Type B pancreatic cell (in vitro differentiated cells): Measurements from ENCODE around the gene ZNF394. TPM values are rescaled to one million over a fixed set of nuclear protein-coding genes. Genes with fewer than 3 reads are reported as not detected.

ENCODE experiments used
- DNase-seq: peaks from one replicate; pipeline ENCODE4 v3.0.0; 2021; ENCODE audit warnings: mixed read lengths; ENCODE audit not compliant: unreplicated experiment; ENCODE audit errors: extremely low spot score
- H3K27ac Mint-ChIP-seq: 2 replicates; pipeline ENCODE4 v1.8.0; 2021; ENCODE audit warnings: mild to moderate bottlenecking, mixed read lengths
- H3K27me3 Mint-ChIP-seq: 2 replicates; pipeline ENCODE4 v1.8.0; 2021; ENCODE audit warnings: mixed read lengths
- H3K36me3 Mint-ChIP-seq: 2 replicates; pipeline ENCODE4 v1.8.0; 2021; ENCODE audit warnings: mixed read lengths
- H3K4me1 Mint-ChIP-seq: one replicate; pipeline ENCODE4 v1.8.0; 2021; ENCODE audit warnings: mixed read lengths; ENCODE audit not compliant: unreplicated experiment
- H3K4me3 Mint-ChIP-seq: 2 replicates; pipeline ENCODE4 v1.8.0; 2021; ENCODE audit warnings: mild to moderate bottlenecking, mixed read lengths
- H3K9me3 Mint-ChIP-seq: 2 replicates; pipeline ENCODE4 v1.8.0; 2021; ENCODE audit warnings: mixed read lengths
- total RNA-seq: library from RNA; stranded (reverse); gene quantifications from 2 replicates; pipeline ENCODE4 v1.2.1, GENCODE V29; 2021; ENCODE audit warnings: low replicate concordance
- TF ChIP-seq, protein P1 (sequence below): fragments of 200-600 bp; sonication (generic); conservative IDR thresholded peaks from 2 replicates; pipeline ENCODE4 v1.5.0; 2021; ENCODE audit warnings: antibody characterized with exemption, mild to moderate bottlenecking

Gene ZNF394
- total RNA-seq, 1 donor from 2014 or later = 24.3 TPM

DNA sequence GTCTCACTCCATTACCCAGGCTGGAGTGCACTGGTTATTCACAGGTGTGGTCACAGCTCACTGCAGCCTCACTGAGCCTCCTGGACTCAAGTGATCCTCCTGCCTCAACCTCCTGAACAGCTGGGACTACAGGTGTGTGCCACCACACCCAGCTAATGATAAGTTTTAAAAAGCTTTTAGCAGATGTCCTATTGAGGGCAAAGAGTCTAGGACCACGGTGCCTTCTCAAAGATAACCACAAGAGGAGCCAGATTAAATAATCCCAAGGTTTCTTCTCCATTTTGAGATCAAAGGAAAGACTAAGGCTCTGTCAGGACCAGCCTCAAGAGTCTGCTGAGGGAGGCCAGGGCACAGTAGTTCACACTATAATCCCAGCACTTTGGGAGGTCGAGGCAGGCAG is 38.9 kb downstream of the ZNF394 start:
- Mint-ChIP-seq H3K4me3 (no peak overlapping the region), H3K27ac (no peak overlapping the region), H3K9me3 (no peaks in the 10 kb centered on the region), H3K4me1 (peaks cover 23% of the 10 kb centered on the region), H3K27me3 (peaks cover 3% of the 10 kb centered on the region), H3K36me3 (peaks cover 37% of the 10 kb centered on the region)
- TF ChIP-seq, protein P1, sequence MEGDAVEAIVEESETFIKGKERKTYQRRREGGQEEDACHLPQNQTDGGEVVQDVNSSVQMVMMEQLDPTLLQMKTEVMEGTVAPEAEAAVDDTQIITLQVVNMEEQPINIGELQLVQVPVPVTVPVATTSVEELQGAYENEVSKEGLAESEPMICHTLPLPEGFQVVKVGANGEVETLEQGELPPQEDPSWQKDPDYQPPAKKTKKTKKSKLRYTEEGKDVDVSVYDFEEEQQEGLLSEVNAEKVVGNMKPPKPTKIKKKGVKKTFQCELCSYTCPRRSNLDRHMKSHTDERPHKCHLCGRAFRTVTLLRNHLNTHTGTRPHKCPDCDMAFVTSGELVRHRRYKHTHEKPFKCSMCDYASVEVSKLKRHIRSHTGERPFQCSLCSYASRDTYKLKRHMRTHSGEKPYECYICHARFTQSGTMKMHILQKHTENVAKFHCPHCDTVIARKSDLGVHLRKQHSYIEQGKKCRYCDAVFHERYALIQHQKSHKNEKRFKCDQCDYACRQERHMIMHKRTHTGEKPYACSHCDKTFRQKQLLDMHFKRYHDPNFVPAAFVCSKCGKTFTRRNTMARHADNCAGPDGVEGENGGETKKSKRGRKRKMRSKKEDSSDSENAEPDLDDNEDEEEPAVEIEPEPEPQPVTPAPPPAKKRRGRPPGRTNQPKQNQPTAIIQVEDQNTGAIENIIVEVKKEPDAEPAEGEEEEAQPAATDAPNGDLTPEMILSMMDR = peak; percentile 44
- no peak for DNase-seq

DNA sequence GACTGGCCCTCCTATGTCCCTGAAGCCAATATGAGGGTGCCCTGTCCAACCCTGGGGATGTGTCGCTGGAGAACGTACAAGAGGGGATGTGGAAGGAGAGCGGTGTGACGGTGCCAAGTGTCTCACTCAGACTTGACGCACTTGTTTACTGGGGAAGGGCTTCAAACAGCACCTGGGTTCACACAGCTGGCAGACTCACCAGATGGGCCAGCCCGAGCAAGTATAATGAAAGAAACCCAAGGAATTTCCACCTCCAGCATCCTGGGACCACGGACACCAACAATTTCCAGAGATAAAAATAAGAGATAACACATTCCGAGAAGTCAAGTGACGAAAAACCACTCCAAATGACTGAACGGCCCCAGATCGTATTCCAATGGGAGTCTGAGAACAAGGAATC is 39.4 kb downstream of the ZNF394 start:
- Mint-ChIP-seq H3K27me3 (no peaks in the 10 kb centered on the region), H3K4me3 (peak overlapping the region; percentile 53), H3K4me1 (peaks cover 18% of the 10 kb centered on the region), H3K27ac (peak overlapping the region; percentile 72), H3K36me3 (peaks cover 33% of the 10 kb centered on the region), H3K9me3 (no peaks in the 10 kb centered on the region)
- no peak for DNase-seq
- TF ChIP-seq, protein P1 = no peak

DNA sequence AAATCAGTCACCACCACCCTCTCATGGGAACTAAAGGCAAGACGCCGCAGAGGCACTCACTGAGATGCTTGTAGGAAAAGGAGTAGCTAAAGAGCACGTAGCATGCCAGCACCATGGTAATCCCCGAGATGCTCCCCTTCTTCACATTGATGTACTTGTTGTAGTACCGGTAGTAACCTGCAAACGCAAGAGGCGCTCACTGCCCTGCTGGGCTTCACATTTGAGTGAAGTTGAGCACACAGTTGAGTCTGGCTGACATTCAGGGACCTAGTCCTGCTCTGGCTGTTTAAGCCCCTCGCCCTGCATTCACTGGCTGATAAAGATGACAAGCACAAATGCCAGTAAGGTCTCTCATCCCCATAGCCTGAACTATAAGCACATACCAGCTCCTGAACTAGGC is 41.0 kb downstream of the ZNF394 start:
- Mint-ChIP-seq H3K27ac (peak overlapping the region; percentile 46), H3K9me3 (no peaks in the 10 kb centered on the region), H3K4me1 (peaks cover 12% of the 10 kb centered on the region), H3K36me3 (peaks cover 28% of the 10 kb centered on the region), H3K27me3 (no peaks in the 10 kb centered on the region), H3K4me3 (no peak overlapping the region)
- no peak for DNase-seq
- TF ChIP-seq, protein P1 = peak; percentile 64

DNA sequence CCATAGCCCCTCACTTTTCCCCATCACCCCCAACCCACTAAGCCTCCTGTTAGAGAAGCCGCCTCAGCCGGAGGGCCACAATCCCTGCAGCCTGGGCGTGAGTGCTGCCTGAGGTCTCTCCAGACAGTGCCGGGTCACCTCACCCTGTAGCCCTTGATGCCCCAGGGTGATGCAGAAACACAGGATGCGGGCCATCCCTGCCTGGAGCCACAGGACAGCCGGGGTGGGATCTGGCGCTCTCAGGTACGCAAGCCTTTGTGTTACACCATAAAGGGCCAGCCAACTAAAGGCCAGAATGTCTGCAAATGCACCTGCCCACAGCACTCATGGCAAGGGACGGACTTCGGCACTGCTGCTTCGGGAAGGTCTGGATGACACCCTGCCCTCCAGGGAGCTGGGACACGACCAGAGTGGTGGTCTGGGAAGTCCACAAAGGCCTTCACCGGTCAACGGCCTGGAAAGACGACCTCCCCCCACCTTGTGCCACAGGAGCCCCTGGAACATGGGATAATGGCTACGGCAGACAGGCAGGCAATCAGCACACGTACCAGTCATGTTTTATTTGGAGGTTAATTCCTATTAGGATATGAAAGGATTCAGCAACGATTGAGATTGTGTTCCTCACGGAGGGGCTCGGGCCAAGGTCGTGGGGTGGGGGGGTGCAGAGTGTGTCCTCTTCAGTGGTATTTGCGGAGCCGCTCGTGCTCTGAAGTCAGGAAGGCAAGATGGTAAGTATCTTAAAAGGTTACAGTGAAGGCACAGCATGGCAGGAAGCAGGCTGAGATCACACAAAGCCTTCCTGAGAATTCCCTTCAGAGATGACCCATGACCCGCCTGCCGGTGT is 42.2 kb downstream of the ZNF394 start:
- H3K4me1 Mint-ChIP-seq = peaks cover 7% of the 10 kb centered on the region

DNA sequence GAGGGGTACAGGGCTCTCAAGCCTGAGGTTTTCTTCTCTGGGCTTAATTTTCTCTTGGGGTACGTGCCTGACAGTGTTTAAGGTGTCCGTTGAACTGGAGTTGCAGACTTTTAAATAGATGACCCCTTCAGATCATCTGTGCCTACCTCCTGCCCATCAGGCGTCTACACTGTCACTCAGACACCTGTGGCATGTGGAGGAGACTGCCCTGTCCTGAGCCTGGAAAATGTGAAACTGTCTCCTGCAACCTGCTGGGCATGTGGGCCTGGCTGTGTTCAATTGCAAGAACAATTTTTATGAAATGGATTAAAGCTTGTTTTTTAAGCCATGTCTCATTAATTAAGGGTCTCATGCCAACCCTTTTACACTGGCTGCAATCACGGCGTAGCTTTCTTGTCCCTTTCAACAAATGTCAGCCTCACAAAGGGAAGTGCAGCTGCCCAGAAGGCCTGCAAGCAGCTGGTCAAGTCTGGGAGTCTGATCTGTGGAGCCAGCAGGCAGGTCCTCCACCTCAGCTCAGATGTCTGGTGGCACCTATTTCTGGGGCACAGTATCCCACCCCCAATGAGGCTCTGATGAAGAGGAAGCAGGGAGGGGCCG is 42.9 kb downstream of the ZNF394 start:
- H3K36me3 Mint-ChIP-seq = peaks cover 20% of the 10 kb centered on the region
- no peak for DNase-seq
- H3K27me3 Mint-ChIP-seq = no peaks in the 10 kb centered on the region
- H3K9me3 Mint-ChIP-seq = no peaks in the 10 kb centered on the region
- H3K27ac Mint-ChIP-seq = no peak overlapping the region
- TF ChIP-seq, protein P1 = no peak
- peaks cover 7% of the 10 kb centered on the region for H3K4me1 Mint-ChIP-seq
- H3K4me3 Mint-ChIP-seq = no peak overlapping the region

More for the DNA sequence above, 42.2 kb downstream of the ZNF394 start:
- no peaks in the 10 kb centered on the region for H3K27me3 Mint-ChIP-seq
- TF ChIP-seq, protein P1 = no peak
- H3K36me3 Mint-ChIP-seq = peaks cover 22% of the 10 kb centered on the region
- no peak overlapping the region for H3K4me3 Mint-ChIP-seq
- H3K9me3 Mint-ChIP-seq = no peaks in the 10 kb centered on the region
- no peak for DNase-seq
- H3K27ac Mint-ChIP-seq = peak overlapping the region; percentile 51
